NCI-H748 (cell line): ENCODE data around the gene ABTB1.

Experiments used
- DNase-seq: peaks from one replicate; lab custom pipeline; 2025; ENCODE audit not compliant: unreplicated experiment; lab: John Stamatoyannopoulos, UW

ABTB1 gene

GRCh38 chr3:127672429-127673190 lies at the start of gene ABTB1:
TSS of gene ABTB1 (plus strand) at chr3:127672952. CDS start at chr3:127673026, 74 bp downstream.
- DNase-seq, result peak; percentile 76

GRCh38 chr3:127624063-127624462 lies 48.7 kb upstream of the ABTB1 start:
- no peak for DNase-seq

GRCh38 chr3:127625821-127626220 lies 46.9 kb upstream of the ABTB1 start:
- no peak for DNase-seq

- no peak for DNase-seq
Measured at GRCh38 chr3:127628426-127628787, 44.3 kb upstream of the ABTB1 start.

- DNase-seq, result peak; percentile 69
Measured at GRCh38 chr3:127628788-127629466, 43.8 kb upstream of the ABTB1 start, which contains the start of gene PODXL2. TSS of gene PODXL2 (plus strand) at chr3:127629185. CDS start at chr3:127629220, 35 bp downstream.

- DNase-seq, result peak; percentile 46
Measured at GRCh38 chr3:127629467-127630403, 43.0 kb upstream of the ABTB1 start.

GRCh38 chr3:127630811-127631714 lies 41.7 kb upstream of the ABTB1 start:
- DNase-seq, result peak; percentile 36

GRCh38 chr3:127632035-127632820 lies 40.5 kb upstream of the ABTB1 start:
- no peak for DNase-seq

- DNase-seq, result no peak
Measured at GRCh38 chr3:127634653-127635052, 38.1 kb upstream of the ABTB1 start.

GRCh38 chr3:127637546-127637945 lies 35.2 kb upstream of the ABTB1 start:
- no peak for DNase-seq

- DNase-seq, result no peak
Measured at GRCh38 chr3:127637971-127638370, 34.8 kb upstream of the ABTB1 start.

- DNase-seq, result no peak
Measured at GRCh38 chr3:127639173-127640041, 33.3 kb upstream of the ABTB1 start.

GRCh38 chr3:127640042-127640355 lies 32.8 kb upstream of the ABTB1 start:
- DNase-seq, result no peak

GRCh38 chr3:127644641-127645370 lies 27.9 kb upstream of the ABTB1 start:
- no peak for DNase-seq

GRCh38 chr3:127645371-127646015 lies 27.3 kb upstream of the ABTB1 start:
- DNase-seq, result no peak

GRCh38 chr3:127646501-127647046 lies 26.2 kb upstream of the ABTB1 start:
- DNase-seq, result no peak

GRCh38 chr3:127647166-127647844 lies 25.4 kb upstream of the ABTB1 start:
- no peak for DNase-seq
